Measurements from ENCODE around the gene TLR8. TPM values are rescaled to one million over a fixed set of nuclear protein-coding genes. Genes with fewer than 3 reads are reported as not detected.
"Not testable (repeated sequence)": the region's sequence is repeated elsewhere in the genome, so short reads cannot be mapped to it uniquely, and the experiment has no call there.

TLR8 gene
- total RNA-seq, 1 donor from 2014 or later = not detected

DNA sequence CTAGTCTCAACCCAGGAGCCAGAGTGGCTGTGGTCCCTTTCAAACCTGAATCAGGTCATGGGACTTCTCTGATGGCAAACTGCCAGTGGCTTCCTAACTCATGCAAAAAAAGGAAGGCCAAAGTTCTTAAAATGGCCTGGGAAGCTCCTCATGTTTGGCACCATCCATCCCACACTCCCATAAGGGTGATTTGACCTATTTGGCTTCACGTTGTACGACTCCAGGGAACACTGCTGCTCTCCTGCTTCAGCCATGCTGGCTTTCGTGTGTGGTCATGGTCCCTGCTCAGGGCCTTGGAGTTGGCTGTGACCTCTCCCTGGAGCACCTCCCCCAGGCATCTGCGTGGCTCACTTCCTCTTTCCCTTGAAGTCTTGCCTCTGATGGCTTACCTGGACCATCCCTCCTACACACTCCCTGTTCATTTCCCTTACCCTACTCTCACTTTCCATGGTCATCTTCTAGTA is 55.7 kb downstream of the TLR8 start:
- intact Hi-C loops (cut with micrococcal nuclease) = no loop called here

DNA sequence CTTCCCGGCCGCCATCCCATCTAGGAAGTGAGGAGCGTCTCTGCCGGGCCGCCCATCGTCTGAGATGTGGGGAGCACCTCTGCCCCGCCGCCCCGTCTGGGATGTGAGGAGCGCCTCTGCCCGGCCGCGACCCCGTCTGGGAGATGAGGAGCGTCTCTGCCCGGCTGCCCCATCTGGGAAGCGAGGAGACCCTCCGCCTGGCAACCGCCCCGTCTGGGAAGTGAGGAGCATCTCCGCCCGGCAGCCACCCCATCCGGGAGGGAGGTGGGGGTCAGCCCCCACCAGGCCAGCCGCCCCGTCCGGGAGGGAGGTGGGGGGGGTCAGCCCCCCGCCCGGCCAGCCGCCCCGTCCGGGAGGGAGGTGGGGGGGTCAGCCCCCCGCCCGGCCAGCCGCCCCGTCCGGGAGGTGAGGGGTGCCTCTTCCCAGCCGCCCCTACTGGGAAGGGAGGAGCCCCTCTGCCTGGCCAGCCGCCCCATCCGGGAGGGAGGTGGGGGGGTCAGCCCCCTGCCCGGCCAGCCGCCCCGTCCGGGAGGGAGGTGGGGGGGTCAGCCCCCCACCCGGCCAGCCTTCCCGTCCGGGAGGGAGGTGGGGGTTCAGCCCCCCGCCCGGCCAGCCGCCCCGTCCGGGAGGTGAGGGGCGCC is 56.9 kb downstream of the TLR8 start:
- intact Hi-C loops (cut with micrococcal nuclease) = not testable (repeated sequence)

- intact Hi-C loops (cut with micrococcal nuclease) = no loop called here
Measured at GRCh38 chrX:12965131-12965940, 58.9 kb downstream of the TLR8 start.

- intact Hi-C loops (cut with micrococcal nuclease) = no loop called here
Measured at GRCh38 chrX:12966151-12966550, 59.7 kb downstream of the TLR8 start.

DNA sequence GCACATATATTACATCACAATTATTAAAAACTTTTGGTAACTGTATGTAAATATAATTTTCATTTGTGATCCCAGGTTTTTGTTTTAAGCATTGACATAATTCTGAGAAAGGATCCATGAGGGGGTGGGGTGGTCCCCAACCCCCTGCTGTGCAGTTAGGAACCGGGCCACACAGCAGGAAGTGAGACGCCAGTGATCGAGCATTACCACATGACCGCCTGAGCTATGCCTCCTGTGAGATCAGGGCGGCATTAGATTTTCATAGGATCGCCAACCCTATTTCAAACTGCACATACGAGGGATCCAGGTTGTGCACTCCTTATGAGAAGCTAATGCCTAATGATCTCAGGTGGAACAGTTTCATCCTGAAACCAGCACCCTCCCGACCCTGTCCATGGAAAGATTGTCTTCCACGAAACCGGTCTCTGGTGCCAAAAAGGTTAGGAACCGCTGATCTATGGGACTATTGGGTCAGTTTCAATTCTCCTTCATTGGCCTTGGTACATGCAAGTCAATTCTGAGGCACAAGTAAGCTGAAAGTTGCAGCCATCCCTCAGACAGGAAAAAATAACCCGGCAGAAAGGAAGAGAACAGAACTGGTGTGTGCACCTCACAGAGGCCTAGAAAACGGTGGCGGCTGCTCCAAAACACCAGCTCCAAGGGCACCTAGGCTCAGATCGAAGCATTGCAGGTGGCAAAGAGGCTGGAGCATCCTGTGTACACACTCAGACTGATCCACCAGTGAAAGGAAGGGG is 61.5 kb downstream of the TLR8 start:
- intact Hi-C loops (cut with micrococcal nuclease) = no loop called here

GRCh38 chrX:12970691-12971202 is 64.3 kb downstream of the TLR8 start:
- intact Hi-C loops (cut with micrococcal nuclease) = loop anchor here (5.0 kb wide), 1 partner anchor 682 kb away; the partner anchor contains the start of gene TCEANC

DNA sequence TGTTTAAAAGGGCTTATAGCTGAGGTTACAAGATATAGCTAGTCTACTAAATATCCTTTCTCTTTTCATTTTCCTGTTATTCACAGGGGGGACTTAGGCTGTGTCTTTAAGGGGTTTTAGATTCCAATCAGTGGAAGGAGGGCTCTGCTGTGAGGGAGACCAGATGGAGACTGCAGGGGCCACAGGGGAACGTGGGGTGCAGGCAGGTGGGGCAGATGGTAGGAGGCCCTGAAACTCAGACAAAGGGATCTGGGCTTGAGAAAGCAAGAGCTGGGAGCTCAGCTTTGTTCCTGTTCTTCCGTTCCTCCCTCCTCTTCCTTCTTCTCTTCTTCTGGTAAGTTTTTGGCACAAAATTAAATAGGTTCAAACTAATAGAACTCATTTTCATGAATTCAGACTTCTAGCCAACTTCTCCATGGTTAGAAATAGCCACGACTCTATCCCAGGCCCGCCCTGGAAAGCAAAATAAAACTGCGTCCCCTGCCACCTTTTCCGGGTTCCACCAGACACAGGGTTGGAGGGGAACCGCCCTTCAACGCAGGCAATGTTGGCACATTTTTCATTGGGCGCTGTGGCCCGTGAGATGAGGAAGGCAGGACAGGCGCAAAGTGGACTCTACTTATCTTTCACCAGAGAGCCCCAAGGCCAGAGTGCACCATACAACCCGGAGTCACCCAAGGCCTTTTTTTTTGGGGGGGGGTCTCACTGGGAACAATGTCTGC is 65.0 kb downstream of the TLR8 start:
- intact Hi-C loops (cut with micrococcal nuclease) = loop anchor here (5.0 kb wide), 1 partner anchor 681 kb away; the partner anchor contains the start of gene TCEANC

DNA sequence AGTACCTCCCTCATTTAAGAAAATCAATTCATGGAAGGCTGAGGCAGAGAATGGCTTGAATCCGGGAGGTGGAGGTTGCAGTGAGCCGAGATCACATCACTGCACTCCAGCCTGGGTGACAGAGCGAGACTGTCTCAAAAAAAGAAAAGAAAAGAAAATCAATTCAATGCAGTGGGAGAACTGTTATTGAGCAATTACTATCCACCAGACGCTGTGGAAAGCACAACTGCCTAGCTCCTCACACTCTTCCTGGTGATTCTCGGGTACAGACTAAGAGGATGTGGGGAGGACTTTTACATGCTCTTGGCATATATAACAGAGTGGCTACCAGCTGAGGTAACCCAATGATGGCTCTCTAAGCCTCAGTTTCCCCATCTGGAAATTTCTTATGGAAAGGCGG is 65.8 kb downstream of the TLR8 start:
- intact Hi-C loops (cut with micrococcal nuclease) = loop anchor here (5.0 kb wide), 1 partner anchor 680 kb away; the partner anchor contains the start of gene TCEANC

Other genes with a start within 250 kb of the TLR8 start
- 78.2 and 79.2 TPM in 2 replicates for gene PRPS2, start 115.2 kb upstream of the TLR8 start, total RNA-seq
- 0.66 TPM in 2 replicates for gene TLR7, start 39.5 kb upstream of the TLR8 start, total RNA-seq
- 14,146 and 14,202 TPM in 2 replicates for gene TMSB4X, start 68.5 kb downstream of the TLR8 start, total RNA-seq
- 0.05 TPM in 1 of 2 replicates, not detected in the other for gene FAM9C, start 138.0 kb downstream of the TLR8 start, total RNA-seq

Data from T-helper 1 cell treated with Interleukin-12 subunit alpha and Interleukin-12 subunit beta and Interleukin-4 antibody, amounts not matched to agents 30 ng/mL and 1 ng/mL, for 36 hours (primary cell).